GM06990 (cell line): ENCODE results near the gene NME5.

Experiments used
- DNase-seq: peaks from one replicate; pipeline ENCODE4 v3.0.0-alpha.2; 2011; ENCODE audit not compliant: insufficient read length; ENCODE audit errors: extremely low read depth
- H3K27me3 ChIP-seq: replicated peaks from 2 replicates; pipeline ENCODE4 v1.6.0; 2011; ENCODE audit warnings: low read length; ENCODE audit not compliant: control insufficient read depth, insufficient read depth
- H3K36me3 ChIP-seq: 2 replicates; pipeline ENCODE4 v1.5.1; 2011; ENCODE audit warnings: low read length; ENCODE audit not compliant: control insufficient read depth, insufficient read depth
- H3K4me3 ChIP-seq: replicated peaks from 2 replicates; pipeline ENCODE4 v1.5.1; 2011; ENCODE audit warnings: low read depth, mild to moderate bottlenecking, control low read depth, low read length
- CTCF ChIP-seq: IDR thresholded peaks from 2 replicates; pipeline ENCODE4 v1.5.1; 2011; ENCODE audit warnings: low read length, control low read depth, mild to moderate bottlenecking, inconsistent platforms; ENCODE audit not compliant: insufficient read depth, poor library complexity, severe bottlenecking

NME5 gene

DNA sequence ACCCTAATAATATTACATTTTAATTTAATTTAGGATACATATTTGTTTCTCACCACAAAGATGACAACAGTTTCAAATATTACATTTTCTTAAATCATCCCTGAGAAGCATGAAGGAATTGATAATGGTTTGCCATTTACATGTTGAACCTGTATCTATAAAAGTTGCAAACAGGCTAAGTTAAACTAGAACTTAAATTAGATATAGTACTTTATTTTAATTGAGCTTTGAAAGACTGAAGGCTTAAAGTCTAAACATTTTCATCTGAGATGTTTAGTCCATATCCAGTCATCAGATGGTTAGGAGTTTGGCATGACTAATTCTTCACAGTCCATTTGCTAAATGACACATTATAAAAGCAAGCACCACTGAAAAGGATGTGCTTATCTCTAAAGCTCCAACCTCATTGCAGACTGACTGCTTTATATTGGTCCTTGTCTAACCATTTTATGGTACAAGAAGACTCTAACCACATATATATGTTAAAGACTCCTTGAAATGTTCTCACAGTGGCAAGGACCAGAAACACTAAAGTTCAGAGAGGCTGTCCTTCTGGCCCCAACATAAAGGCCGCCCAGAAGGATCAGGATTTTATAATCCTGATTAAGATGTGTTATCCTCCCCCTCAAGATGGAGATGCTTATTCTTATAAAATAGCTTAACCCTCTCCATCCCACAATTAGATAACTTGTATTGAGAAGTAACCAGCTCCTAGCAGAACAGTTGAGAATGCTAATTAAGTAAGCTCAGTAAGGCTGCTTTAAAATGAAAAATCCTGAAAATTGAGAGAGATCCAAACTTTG, 29.6 kb downstream of the NME5 start:
- TF ChIP-seq CTCF, result no peak
- Histone ChIP-seq H3K4me3 (no peak overlapping the region), H3K27me3 (no peaks in the 10 kb centered on the region; the same call in 1 of the 2 replicates), H3K36me3 (no peaks in the 10 kb centered on the region)
- DNase-seq, result no peak

- no peak for TF ChIP-seq CTCF
- Histone ChIP-seq H3K4me3 (no peak overlapping the region), H3K36me3 (no peaks in the 10 kb centered on the region), H3K27me3 (no peaks in the 10 kb centered on the region; the same call in 1 of the 2 replicates)
- no peak for DNase-seq
These were observed 32.0 kb downstream of the NME5 start for GRCh38 chr5:138107213-138107612.

- TF ChIP-seq CTCF, result no peak
- DNase-seq, result no peak
- Histone ChIP-seq H3K27me3 (no peaks in the 10 kb centered on the region; the same call in 1 of the 2 replicates), H3K36me3 (no peaks in the 10 kb centered on the region), H3K4me3 (no peak overlapping the region)
These were observed 33.5 kb downstream of the NME5 start for GRCh38 chr5:138105709-138106108.

- Histone ChIP-seq H3K4me3 (no peak overlapping the region), H3K36me3 (no peaks in the 10 kb centered on the region), H3K27me3 (no peaks in the 10 kb centered on the region)
- TF ChIP-seq CTCF, result no peak
- DNase-seq, result no peak
These were observed 36.0 kb downstream of the NME5 start for GRCh38 chr5:138103319-138103637.

- Histone ChIP-seq H3K36me3 (no peaks in the 10 kb centered on the region), H3K4me3 (no peak overlapping the region), H3K27me3 (no peaks in the 10 kb centered on the region)
- TF ChIP-seq CTCF, result no peak
- DNase-seq, result no peak
These were observed 36.5 kb downstream of the NME5 start for GRCh38 chr5:138102454-138103318.
